Keratinocyte (primary cell): ENCODE results near the gene GPHB5. TPM values are rescaled to one million over a fixed set of nuclear protein-coding genes. Genes with fewer than 3 reads are reported as not detected.

Experiments used
- DNase-seq: peaks from one replicate; pipeline ENCODE4 v3.0.0-alpha.2; 2011; ENCODE audit warnings: low read depth, missing footprints, low spot score
- FAIRE-seq: peaks from 2 replicates; lab custom pipeline; 2011; peaks lifted over from hg19 to GRCh38; lab: Jason Lieb, UNC
- H2AFZ ChIP-seq: 2 replicates; pipeline ENCODE4 v1.6.0; 2012; ENCODE audit warnings: low read length, control low read depth, inconsistent platforms; ENCODE audit not compliant: control insufficient read depth
- H3K27ac ChIP-seq: 2 replicates; pipeline ENCODE4 v1.5.1; 2011; ENCODE audit warnings: low read length; ENCODE audit not compliant: control insufficient read depth, insufficient read depth
- H3K27me3 ChIP-seq: 3 replicates; pipeline ENCODE4 v1.6.0; 2011; ENCODE audit warnings: low read length; ENCODE audit not compliant: control insufficient read depth, insufficient read depth; ENCODE audit errors: extremely low read depth
- H3K36me3 ChIP-seq, 2 experiments: 2 replicates in 1 of 2; 3 replicates in 1 of 2; pipeline ENCODE4 v1.5.1; 2011; ENCODE audit warnings: low read length in 2 of 2, mild to moderate bottlenecking in 1 of 2; ENCODE audit not compliant: control insufficient read depth in 2 of 2, insufficient read depth in 2 of 2; ENCODE audit errors: extremely low read depth in 1 of 2
- H3K4me1 ChIP-seq: 3 replicates; pipeline ENCODE4 v1.5.1; 2011; ENCODE audit warnings: low read length; ENCODE audit not compliant: control insufficient read depth, insufficient read depth; ENCODE audit errors: extremely low read depth
- H3K4me2 ChIP-seq: 3 replicates; pipeline ENCODE4 v1.6.0; 2011; ENCODE audit warnings: low read depth, low read length; ENCODE audit not compliant: control insufficient read depth, insufficient read depth; ENCODE audit errors: extremely low read depth
- H3K4me3 ChIP-seq, 3 experiments: fragments of 200-600 bp in 1 of 3; sonication (generic) in 1 of 3; 2 replicates in 2 of 3; 3 replicates in 1 of 3; pipeline ENCODE4 v1.5.1; 2011 to 2016; ENCODE audit warnings: low read length in 3 of 3, mild to moderate bottlenecking in 3 of 3, control low read depth in 2 of 3, inconsistent platforms in 1 of 3, low read depth in 1 of 3, mixed read lengths in 1 of 3, mixed run types in 1 of 3, moderate library complexity in 1 of 3; ENCODE audit not compliant: control insufficient read depth in 2 of 3, insufficient read depth in 2 of 3; ENCODE audit errors: extremely low read depth in 1 of 3
- H3K79me2 ChIP-seq: 2 replicates; pipeline ENCODE4 v1.6.0; 2012; ENCODE audit warnings: low read length; ENCODE audit not compliant: control insufficient read depth, insufficient read depth
- H3K9ac ChIP-seq: 3 replicates; pipeline ENCODE4 v1.6.0; 2011; ENCODE audit warnings: low read length; ENCODE audit not compliant: control insufficient read depth, insufficient read depth; ENCODE audit errors: extremely low read depth
- H3K9me1 ChIP-seq: 3 replicates; pipeline ENCODE4 v1.6.0; 2011; ENCODE audit warnings: low read length; ENCODE audit not compliant: control insufficient read depth, insufficient read depth; ENCODE audit errors: extremely low read depth
- H3K9me3 ChIP-seq: 2 replicates; pipeline ENCODE4 v1.5.1; 2012; ENCODE audit warnings: low read depth, low read length; ENCODE audit not compliant: control insufficient read depth
- H4K20me1 ChIP-seq: 3 replicates; pipeline ENCODE4 v1.6.0; 2011; ENCODE audit warnings: low read length; ENCODE audit not compliant: control insufficient read depth, insufficient read depth; ENCODE audit errors: extremely low read depth
- CTCF ChIP-seq, 3 experiments: IDR thresholded peaks in 1 of 3; conservative IDR thresholded peaks in 1 of 3; optimal IDR thresholded peaks in 1 of 3; 2 replicates in 2 of 3; 3 replicates in 1 of 3; pipeline versions ENCODE3 to v1.5.1; 2011; ENCODE audit warnings: low read length in 3 of 3, mild to moderate bottlenecking in 3 of 3, moderate library complexity in 2 of 3, control low read depth in 1 of 3, inconsistent platforms in 1 of 3; ENCODE audit not compliant: insufficient read depth in 2 of 3; ENCODE audit errors: extremely low read depth in 1 of 3
- EZH2 ChIP-seq: IDR thresholded peaks from one replicate; pipeline ENCODE4 v1.6.1; 2012; ENCODE audit warnings: inconsistent platforms, mild to moderate bottlenecking, low read length, moderate library complexity
- dilution Hi-C: fragments of 300-500 bp; cut with MboI; formaldehyde crosslinking; loops from one replicate; pipeline ENCODE4 v1.7.0; 2020; ENCODE audit warnings: low sequenced_read_pairs; ENCODE audit not compliant: extremely low pct_ligation_motif_present
- polyA plus RNA-seq, 5 experiments: library from polyadenylated mRNA; depleted of rRNA in 3 of 5; stranded (reverse) in 3 of 5; stranded (forward) in 1 of 5; unstranded in 1 of 5; fragments of >200 nt; gene quantifications; 1 replicate in 1 of 5; 2 replicates in 3 of 5; 3 replicates in 1 of 5; pipeline versions ENCODE4 v1.2.1 to v1.2.3, GENCODE V29; 2011 to 2012; ENCODE audit warnings: missing spikeins in 2 of 5, low read depth in 1 of 5, low replicate concordance in 1 of 5

GPHB5 gene
- polyA plus RNA-seq, 1 donor (not counting 4 experiments of a cell fraction or from before 2014, with no cell fraction given), result not detected

- Histone ChIP-seq H3K4me3 (no peak overlapping the region), H3K9ac (no peak overlapping the region), H4K20me1 (no peaks in the 10 kb centered on the region), H3K9me1 (no peaks in the 10 kb centered on the region), H3K79me2 (no peaks in the 10 kb centered on the region), H3K27ac (no peak overlapping the region), H3K4me1 (peaks cover 2% of the 10 kb centered on the region), H2AFZ (no peak overlapping the region), H3K27me3 (no peaks in the 10 kb centered on the region), H3K4me2 (no peak overlapping the region), H3K9me3 (no peaks in the 10 kb centered on the region), H3K36me3 (no peaks in the 10 kb centered on the region)
- no peak for TF ChIP-seq EZH2
- no peak for TF ChIP-seq CTCF (optimal IDR thresholded peaks at IDR 0.05 in 1 of 3, IDR thresholded peaks at IDR 0.05 in 1 of 3, conservative IDR thresholded peaks at IDR 0.05 in 1 of 3; ENCODE audit: extremely low read depth in 1 of 3, insufficient read depth in 2 of 3, low read length in 3 of 3)
- DNase-seq, result no peak
- dilution Hi-C loops, result no loop called here
- no peak for FAIRE-seq
Measured at GRCh38 chr14:63276016-63276415, 42.7 kb downstream of the GPHB5 start.

- Histone ChIP-seq H3K4me3 (no peak overlapping the region), H3K9ac (no peak overlapping the region), H3K36me3 (no peaks in the 10 kb centered on the region), H3K9me3 (no peaks in the 10 kb centered on the region), H2AFZ (no peak overlapping the region), H4K20me1 (no peaks in the 10 kb centered on the region), H3K79me2 (no peaks in the 10 kb centered on the region), H3K9me1 (no peaks in the 10 kb centered on the region), H3K4me2 (no peak overlapping the region), H3K27ac (no peak overlapping the region), H3K4me1 (peaks cover 2% of the 10 kb centered on the region), H3K27me3 (no peaks in the 10 kb centered on the region)
- FAIRE-seq (no peak), DNase-seq (no peak)
- TF ChIP-seq CTCF (optimal IDR thresholded peaks at IDR 0.05 in 1 of 3, IDR thresholded peaks at IDR 0.05 in 1 of 3, conservative IDR thresholded peaks at IDR 0.05 in 1 of 3; ENCODE audit: extremely low read depth in 1 of 3, insufficient read depth in 2 of 3, low read length in 3 of 3) (no peak), EZH2 (no peak)
- dilution Hi-C loops, result no loop called here
Measured at GRCh38 chr14:63275611-63276010, 43.1 kb downstream of the GPHB5 start.
